Measurements from ENCODE around the gene DLD.
"Not testable (repeated sequence)": the region's sequence is repeated elsewhere in the genome, so short reads cannot be mapped to it uniquely, and the experiment has no call there.

DLD gene

DNA sequence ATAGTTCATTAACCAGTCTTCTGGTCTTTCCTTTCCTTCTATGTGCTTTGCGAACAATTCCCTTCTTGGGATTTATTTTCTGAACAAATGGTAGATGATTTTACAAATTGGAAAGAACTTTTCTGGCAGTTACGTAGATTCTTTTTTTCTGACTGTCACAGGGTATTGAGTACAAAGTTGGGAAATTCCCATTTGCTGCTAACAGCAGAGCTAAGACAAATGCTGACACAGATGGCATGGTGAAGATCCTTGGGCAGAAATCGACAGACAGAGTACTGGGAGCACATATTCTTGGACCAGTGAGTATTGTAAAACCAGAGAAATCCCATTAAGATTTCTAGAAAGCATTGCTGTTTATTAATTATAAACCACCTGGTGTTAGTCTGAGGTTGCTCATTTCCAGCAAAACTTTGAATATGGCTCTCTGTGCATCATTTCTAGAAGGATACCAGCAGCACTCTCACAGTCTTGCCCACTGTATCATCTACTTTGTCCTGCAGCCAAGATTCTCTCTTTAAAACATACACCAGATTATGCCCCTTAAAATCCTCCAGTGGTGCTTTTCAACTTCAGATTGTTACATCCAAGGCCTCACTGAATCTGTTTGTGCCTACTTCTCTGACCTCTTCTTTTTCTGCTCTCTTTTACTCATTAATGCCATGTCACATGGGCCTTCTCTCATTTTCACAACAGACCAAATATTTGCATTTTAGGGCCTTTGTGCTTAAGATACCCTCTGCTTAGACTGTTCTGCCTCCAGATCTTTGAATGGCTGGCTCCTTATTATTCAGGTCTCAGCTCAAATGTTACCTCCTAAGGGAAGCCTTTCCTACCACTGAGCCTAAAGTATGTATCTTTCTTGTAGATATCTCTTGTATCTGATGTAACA lies 27.0 kb downstream of the DLD start:
- DNase-seq, result no peak

- DNase-seq, result no peak
Observed at GRCh38 chr7:107918948-107919347, 28.0 kb downstream of the DLD start.

- no peak for DNase-seq
Observed at GRCh38 chr7:107920048-107920772, 29.2 kb downstream of the DLD start.

DNA sequence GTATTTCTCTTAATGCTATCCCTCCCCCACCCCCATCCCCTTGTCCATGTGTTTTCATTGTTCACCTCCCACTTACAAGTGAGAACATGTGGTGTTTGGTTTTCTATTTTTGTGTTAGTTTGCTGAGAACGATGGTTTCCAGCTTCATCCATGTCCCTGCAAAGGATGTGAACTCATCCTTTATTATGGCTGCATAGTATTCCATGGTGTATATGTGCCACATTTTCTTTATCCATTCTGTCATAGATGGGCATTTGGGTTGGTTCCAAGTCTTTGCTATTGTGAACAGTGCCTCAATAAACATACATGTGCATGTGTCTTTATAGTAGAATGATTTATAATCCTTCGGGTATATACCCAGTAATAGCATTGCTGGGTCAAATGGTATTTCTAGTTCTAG lies 30.8 kb downstream of the DLD start:
- DNase-seq, result not testable (repeated sequence)

DNA sequence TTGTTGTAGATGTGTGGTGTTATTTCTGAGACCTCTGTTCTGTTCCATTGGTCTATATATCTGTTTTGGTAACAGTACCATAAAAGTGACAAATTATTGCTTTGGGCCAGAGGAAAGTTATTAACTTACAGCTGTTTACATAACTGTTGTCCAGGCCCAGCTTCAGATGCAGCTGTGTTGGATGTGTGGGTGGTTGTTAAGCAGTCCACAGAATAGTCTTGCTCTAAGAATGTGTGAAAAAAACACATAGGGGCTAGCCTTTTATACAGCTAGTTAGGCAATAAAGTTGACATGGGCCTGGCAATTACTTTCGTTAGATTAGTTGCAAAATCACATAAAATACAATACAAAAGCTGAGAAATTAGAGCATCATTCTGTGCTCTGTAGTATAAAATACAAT lies 31.9 kb downstream of the DLD start:
- no peak for DNase-seq

DNA sequence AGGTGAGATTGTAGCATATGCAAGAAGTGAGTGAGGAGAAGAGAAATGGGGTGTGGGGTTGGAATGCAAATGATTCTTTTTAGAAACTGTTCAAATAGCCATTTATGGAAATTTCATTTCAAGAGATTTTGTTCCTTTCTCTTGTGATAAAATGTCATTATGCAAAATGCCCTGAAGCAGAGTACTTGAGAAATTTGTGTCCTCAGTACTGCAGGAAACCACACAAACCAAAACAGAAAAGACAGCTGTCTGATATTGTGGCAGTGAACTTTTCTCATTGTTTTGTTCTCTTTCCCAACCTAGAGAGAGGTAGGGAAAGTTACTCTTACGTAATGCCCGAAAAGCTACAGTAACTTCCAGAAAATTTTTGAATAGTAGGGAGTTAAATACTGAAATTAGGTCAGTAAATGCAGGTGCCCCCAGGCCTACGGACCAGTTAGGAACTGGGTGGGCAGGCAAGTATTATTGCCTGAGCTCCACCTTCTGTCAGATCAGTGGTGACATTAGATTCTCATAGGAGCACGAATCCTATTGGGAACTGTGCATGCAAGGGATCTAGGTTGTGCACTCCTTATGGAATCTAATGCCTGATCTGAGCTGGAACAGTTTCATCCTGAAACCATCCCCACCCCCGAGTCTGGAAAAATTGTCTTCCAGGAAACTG lies 34.0 kb downstream of the DLD start:
- no peak for DNase-seq

GRCh38 chr7:107926481-107926880 lies 35.5 kb downstream of the DLD start:
- no peak for DNase-seq

- no peak for DNase-seq
Observed at GRCh38 chr7:107931740-107932515, 40.9 kb downstream of the DLD start.

GRCh38 chr7:107932805-107933204 lies 41.8 kb downstream of the DLD start:
- no peak for DNase-seq

- DNase-seq, result no peak
Observed at GRCh38 chr7:107933386-107934013, 42.5 kb downstream of the DLD start.

GRCh38 chr7:107934991-107935770 lies 44.2 kb downstream of the DLD start:
- DNase-seq, result no peak

GRCh38 chr7:107936312-107936711 lies 45.3 kb downstream of the DLD start:
- no peak for DNase-seq

GRCh38 chr7:107937531-107937930 lies 46.5 kb downstream of the DLD start:
- no peak for DNase-seq

- no peak for DNase-seq
Observed at GRCh38 chr7:107938456-107939250, 47.7 kb downstream of the DLD start.

GRCh38 chr7:107939573-107940489 lies 48.8 kb downstream of the DLD start:
- peak; percentile 92 for DNase-seq

GRCh38 chr7:107940951-107941350 lies 50.0 kb downstream of the DLD start:
- DNase-seq, result no peak

GRCh38 chr7:107943018-107943417 lies 52.0 kb downstream of the DLD start:
- DNase-seq, result no peak

GRCh38 chr7:107944411-107945169 lies 53.6 kb downstream of the DLD start:
- DNase-seq, result no peak

DNA sequence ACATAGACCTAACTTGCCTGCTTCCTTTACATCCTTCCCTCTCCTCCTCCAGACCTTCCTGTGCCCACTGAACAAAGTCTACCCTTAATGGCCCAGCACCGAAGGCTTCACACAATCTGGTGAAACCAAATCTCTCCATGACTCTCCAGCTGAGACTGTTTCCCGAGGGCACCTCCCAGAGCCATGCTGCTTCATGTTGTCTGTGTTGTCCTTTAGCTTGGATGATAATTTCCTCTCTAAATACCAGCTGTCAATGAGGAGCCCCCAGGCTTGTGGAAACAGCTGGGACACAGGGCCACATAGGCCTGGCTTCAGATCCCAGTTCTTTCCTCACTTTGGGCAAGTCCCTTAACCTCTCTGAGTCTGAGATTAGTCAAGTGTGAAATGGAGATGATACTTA lies 54.3 kb downstream of the DLD start:
- DNase-seq, result no peak
